GM21576 (cell line): ENCODE results near the gene STX7.

Experiments
- ATAC-seq: cut with Tn5 transposase; IDR thresholded peaks from one replicate; pipeline ENCODE4 v1.9.1; 2021; ENCODE audit warnings: mild to moderate bottlenecking, moderate library complexity; ENCODE audit not compliant: unreplicated experiment

The STX7 gene

DNA sequence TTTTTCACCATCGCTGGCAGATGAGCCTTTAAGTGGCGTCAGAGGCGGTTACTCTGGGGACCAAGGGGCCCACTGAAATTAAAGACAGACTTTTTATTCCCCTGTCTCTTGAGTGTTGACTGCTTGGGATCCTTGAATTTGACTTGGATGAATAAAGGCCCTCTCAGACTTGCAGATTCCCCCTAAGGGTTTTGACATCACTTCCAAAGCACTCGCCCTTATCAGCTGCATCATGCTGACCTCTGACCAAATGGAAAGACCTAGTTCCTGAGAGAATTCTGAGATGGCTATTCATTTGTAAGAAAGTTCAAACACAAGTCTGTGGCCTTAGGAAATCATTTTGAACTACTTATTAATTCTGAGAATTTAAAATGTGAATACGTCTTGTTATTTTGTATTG lies 98.2 kb downstream of the STX7 start:
- ATAC-seq = no peak

DNA sequence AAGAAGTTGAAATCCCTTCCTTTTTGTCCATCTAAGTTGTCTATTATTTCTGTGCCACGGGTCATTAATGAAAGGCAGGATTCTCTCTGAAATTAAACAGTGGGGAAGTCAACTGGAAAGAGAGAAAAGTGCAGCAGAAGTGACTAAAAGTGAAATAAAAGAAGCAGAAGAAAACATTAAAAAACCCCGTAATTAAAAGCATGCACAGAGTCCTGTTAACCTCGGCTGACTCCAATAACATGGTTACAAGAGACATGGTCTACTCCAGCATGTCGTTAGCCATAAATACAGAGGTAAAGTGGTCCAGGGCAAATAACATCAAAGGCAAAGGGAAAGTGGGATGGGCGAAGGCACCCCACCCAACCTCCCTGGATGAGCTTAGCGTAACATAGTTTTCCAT lies 98.6 kb downstream of the STX7 start:
- ATAC-seq = no peak

DNA sequence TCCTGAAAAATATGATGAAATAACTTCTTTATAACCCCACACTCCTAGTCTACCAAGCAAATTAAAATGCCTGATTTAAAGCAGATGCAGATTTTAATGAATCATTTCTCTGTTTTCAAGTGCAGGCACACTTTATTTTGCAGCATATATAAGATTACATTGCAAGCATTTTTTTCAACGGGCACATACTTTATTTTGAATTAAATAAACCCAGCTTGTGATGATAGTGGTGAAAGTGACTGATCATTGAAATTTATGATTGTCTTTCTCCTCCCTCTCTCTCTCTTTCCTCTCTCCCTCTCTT lies 99.5 kb downstream of the STX7 start:
- ATAC-seq = no peak

DNA sequence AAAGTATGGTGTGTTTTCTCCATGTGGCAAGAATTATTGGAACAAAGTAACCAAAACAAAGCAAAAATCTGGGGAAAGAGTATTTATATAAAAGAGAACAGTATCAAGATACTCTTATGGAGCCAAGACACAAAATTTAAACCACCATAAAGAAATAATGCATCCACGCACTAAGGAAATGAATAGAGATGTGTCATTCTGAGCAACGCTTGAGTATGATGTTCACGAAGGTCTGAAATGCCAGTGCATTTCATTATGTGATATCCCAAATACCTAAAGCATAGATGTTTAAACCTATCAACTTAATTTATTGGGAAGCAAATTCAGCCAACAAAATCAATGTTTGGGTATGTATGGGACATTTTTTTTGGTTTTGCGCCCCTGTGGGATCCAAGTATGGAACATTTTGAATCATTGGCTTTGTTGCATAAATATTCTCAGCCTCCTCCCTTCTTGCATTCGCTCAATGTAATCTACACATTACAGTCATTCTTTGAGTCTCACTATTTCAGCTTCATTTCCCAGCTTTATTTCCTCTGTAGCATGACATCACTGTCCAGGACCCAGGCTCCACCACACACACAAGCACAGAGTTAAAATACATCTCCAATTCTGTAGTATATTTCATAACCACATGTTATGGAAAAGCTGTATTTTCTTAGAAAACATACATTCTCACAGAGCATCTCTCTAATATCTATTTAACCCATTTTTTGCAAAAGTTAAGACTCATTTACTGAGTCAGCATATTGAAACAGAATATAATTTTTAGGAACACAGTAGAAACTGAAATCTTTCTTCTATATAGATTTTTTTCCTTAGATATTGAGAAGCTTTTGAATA lies 100.0 kb downstream of the STX7 start:
- no peak for ATAC-seq

DNA sequence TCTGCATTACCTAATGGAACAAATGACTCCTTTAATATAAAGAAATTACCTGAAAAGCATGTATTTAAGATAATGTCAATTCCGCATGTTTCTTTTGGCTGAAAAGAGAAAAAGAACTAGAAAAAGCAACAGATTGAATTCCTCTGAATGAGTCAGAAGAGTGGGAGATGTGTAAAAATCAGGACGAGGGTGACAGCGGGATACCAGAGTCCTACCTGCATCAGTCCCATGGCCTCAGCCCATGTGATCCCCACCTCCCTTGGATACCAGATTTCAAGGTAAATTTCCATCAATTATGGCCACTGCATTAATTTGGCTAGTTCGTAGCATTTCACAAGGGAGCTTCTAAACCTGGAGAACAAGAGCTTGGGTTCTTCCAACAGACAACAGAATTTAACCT lies 101.6 kb downstream of the STX7 start:
- no peak for ATAC-seq

DNA sequence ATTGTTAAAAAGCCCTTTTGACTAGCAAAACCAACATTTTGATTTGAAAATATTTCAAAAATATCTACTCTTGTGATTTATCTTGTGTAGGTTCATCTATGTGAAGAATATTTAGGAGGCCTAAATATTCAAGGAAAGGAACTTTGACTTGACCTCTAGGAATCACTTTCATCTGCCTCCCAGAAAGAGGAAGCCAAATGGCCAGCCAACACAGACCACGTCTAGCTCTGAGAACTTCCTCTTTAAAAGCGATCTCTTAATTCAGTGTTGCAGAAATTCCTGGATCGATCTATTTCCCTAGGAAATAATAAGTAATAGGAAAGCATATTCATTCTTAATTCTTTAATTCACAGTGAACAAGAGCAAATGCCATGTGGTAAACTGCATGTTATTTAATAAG lies 102.1 kb downstream of the STX7 start:
- ATAC-seq = no peak

DNA sequence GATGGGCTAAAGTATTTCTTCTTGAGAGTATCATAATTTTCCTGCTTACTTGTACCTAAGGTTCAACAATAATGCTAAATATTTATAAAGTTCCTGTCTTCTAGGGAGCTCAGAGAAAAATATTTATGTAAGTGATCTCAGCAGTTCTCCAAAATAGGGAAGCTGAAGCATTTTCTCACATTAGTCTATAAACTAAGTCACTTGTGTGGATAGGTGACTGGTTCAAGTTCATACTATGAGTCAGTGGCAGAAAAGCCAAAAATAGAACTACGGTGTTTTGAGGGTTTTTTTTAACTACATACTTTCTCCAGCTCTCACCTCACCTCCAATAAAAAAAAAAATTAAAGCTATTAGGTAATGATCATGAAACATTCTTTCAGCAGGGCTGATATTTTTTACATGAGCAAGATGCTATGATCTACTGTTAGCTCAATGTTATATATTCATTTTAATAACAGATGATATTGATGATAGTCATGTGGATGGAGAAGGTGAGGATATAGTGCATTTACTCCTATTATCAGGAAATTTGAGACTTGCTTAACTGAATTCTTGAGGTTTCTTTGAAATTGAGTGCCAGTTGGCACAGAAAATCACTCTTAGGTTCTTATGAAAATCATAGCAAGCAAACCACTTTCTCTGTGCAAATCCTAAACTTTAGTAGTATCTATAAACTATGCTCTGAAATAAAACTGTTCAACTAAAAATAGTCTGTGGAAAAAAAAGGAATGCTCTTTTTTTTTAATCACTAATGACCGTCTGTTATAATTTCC lies 107.6 kb downstream of the STX7 start:
- peak; percentile 74 for ATAC-seq

DNA sequence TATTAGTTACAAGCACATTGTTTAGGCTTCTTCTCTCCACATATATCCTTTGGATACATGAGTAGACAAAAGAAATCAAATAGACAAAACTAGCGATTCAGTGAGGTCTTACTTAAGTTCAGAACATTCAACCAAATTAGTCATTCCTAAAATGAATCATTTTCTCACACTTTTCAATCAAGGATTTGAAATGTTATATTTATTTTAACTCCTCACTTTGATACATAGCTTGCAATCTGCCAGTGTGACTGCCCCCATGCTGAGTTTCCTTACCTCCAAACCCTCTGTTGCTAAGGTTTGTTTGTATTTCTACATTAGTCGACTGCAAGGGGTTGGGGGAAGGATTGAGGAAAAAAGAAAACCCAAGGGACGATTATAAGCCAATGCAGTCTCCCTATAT lies 108.2 kb downstream of the STX7 start:
- ATAC-seq = no peak

DNA sequence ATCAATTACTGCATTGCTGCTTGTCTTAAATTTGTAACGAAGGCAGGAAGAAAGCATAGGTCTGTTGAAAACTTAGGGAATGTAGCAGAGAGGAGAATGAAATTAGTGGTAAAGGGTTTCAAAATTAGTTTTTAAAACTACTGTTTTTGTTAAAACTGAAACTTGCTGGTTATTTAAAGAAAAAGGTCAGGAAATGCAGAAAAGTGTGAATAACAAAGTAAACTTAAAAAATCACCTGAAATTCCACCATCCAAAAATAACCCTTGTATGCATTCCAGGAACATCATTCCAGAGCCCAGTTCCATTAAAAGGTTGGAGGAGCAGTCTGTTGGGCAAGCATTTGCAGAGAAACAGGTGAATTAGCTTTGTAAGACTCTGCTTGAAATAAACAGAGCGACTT lies 108.6 kb downstream of the STX7 start:
- no peak for ATAC-seq

DNA sequence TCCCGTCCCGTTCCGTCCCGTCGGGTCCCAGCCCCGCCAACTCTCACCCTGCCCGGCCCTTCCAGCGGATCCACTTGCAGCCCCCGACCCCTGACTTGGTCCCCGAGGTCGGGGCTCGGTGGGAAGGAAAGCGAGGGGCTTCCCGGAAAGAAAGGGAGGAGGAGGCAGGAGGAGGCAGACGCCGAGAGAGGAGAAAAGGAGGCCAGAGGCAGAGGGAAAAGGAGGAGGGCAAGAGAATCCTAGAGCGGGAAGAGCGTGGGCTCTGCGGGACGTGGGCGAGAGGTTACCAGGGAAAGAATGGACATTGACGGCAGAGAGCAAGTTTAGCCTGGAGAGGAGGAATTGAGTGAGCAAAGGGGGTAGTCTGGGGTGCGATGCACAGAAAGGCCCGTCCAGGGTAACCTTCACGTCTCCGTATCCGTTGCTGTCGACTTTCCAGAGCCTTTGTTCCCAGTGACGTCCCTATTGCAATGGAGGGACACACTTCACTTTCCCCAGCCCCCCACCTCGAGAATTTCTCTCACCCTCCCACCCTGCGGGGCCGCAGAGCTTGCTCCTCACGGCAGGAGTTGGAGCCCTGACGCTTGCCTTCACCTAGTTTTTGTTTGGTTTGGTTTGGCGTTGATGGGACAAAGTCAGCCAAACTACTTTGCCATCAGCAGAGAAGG lies 111.2 kb downstream of the STX7 start:
- no peak for ATAC-seq

DNA sequence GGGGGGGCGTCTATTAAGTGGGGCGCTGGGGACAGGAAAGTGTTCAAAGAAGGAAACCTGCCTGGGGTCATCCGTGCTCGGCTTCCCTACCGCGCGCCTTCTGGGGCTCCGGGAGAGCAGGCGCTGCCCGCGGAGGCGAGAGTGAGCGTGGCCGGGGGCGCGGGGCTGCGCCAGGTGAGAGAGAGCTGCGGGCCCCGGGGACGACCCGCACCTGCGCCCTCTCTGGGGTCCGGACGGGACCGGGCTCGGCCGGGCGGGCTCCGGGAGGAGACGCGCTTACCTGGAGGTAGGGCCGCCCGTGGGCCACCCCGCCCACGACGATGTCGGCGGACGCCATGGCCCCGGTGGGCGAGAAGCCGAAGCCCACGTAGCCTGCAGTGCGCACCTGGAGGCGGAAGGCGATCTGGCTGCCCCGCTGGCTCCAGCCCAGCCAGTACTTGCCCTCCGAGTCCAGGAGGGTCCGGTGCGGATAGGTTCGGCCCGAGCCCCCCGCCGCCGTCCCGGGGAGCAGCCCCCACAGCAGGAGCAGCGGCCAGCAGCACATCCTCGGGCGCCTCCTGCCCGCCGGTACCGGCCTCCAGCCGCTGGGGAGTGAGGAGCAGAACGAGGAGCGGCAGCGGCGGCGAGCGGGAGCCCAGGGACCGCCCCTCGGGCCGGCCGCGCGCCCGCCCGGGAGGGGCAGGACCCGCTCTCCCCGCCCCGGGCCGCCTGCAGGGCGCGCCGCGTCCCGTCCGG lies 111.9 kb downstream of the STX7 start, which contains the start of gene MOXD1:
MOXD1 (minus strand) TSS at position 593 of the 735 bp plus-strand sequence; CDS start at position 544, 49 bp downstream.
- peak; percentile 46 for ATAC-seq

DNA sequence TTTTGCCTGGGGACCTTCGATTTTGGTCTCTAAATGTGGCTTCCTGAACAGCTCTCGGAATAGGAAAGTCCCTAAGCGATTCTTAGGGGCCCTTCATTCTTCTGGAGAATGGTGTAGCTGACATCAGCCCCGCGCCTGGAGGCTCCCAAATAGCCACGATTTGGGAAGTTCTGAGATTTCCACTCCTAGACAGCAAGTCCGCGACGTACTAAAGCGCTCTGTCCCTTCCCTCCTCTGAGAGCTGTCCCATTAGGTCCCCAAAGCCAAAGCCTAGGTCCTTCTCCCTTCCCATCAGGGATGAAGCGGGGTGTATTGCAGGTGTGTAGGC lies 112.4 kb downstream of the STX7 start:
- ATAC-seq = no peak

DNA sequence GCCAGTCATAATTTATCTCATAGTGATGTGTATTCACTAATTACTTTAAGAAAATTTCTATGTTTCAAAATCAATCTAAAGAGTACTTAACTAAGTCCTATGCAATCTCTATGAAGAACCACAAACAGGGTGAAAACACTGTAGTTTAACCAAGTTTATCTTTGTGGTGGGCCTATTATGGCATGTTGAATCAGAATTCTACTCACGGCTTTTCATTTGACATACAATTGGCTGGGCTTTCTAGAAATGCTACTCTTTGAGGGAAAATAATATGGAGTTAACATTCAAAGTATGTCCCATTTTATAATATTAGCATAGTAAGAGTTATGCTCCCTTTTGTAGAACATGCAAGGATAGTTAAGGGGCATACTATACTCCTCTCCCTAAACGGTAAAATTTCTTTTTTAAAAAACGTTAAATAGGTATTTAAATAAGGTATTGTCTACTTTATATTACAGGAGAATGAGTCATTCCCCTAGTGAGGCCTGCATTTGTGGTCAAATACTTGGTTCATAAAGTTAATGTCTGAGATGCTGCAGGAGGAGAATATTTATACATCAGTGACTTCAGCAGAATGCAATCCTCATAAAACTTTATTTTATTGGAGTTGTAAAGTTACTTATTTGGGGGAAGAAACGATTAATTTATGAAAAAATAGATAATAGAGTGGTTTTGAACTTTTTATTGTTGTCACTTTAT lies 113.4 kb downstream of the STX7 start:
- no peak for ATAC-seq
